Stimulated activated CD4-positive, alpha-beta T cell treated with anti-CD3 and anti-CD28 coated beads, Interleukin-1b, Interleukin-23, amount 100 ng/mL, for 1 hour (primary cell): ENCODE results near the gene SMYD1.
"Not testable (repeated sequence)": the region's sequence is repeated elsewhere in the genome, so short reads cannot be mapped to it uniquely, and the experiment has no call there.

Experiments used
- DNase-seq, 2 donors: peaks; one replicate each; pipeline ENCODE4 v3.0.0-alpha.2; 2020; ENCODE audit warnings: low read depth in 2 of 2

SMYD1 gene

GRCh38 chr2:88067598-88067997 is at the start of gene SMYD1:
Gene SMYD1, plus strand, starts transcription at chr2:88067825. Its CDS starts 40 bp downstream, at chr2:88067865.
- DNase-seq: no peak

- not testable (repeated sequence) for DNase-seq
Measured at GRCh38 chr2:88018077-88018805, 49.4 kb upstream of the SMYD1 start.

- DNase-seq: no peak
Measured at GRCh38 chr2:88018909-88019308, 48.7 kb upstream of the SMYD1 start.

- no peak for DNase-seq
Measured at GRCh38 chr2:88019985-88020384, 47.6 kb upstream of the SMYD1 start.

- no peak for DNase-seq
Measured at GRCh38 chr2:88022669-88022921, 45.0 kb upstream of the SMYD1 start.

GRCh38 chr2:88024509-88024908 is 43.1 kb upstream of the SMYD1 start:
- no peak for DNase-seq

- DNase-seq: no peak
Measured at GRCh38 chr2:88027697-88028389, 39.8 kb upstream of the SMYD1 start.

GRCh38 chr2:88028931-88029330 is 38.7 kb upstream of the SMYD1 start:
- no peak for DNase-seq

GRCh38 chr2:88032070-88032702 is 35.4 kb upstream of the SMYD1 start:
- DNase-seq: no peak

GRCh38 chr2:88036182-88036581 is 31.4 kb upstream of the SMYD1 start:
- DNase-seq: no peak

GRCh38 chr2:88036606-88037005 is 31.0 kb upstream of the SMYD1 start:
- DNase-seq: no peak

- no peak for DNase-seq
Measured at GRCh38 chr2:88038263-88039105, 29.1 kb upstream of the SMYD1 start.

- DNase-seq: no peak
Measured at GRCh38 chr2:88042476-88042875, 25.1 kb upstream of the SMYD1 start.

GRCh38 chr2:88045561-88045960 is 22.1 kb upstream of the SMYD1 start:
- DNase-seq: not testable (repeated sequence)

- DNase-seq: no peak
Measured at GRCh38 chr2:88048541-88048940, 19.1 kb upstream of the SMYD1 start.

- DNase-seq: no peak
Measured at GRCh38 chr2:88049622-88050021, 18.0 kb upstream of the SMYD1 start.

GRCh38 chr2:88051792-88052191 is 15.8 kb upstream of the SMYD1 start:
- no peak for DNase-seq

- no peak for DNase-seq
Measured at GRCh38 chr2:88053296-88053695, 14.3 kb upstream of the SMYD1 start.

GRCh38 chr2:88053934-88054781 is 13.5 kb upstream of the SMYD1 start:
- no peak for DNase-seq

- DNase-seq: no peak
Measured at GRCh38 chr2:88054782-88055370, 12.7 kb upstream of the SMYD1 start.
